T-helper 2 cell treated with Interferon-gamma antibody and Interleukin-4, amounts not matched to agents 5 μg/mL and 100 μg/mL, for 36 hours (primary cell): ENCODE measurements around the gene SHISAL1.

ENCODE experiments used
- DNase-seq: peaks from one replicate; pipeline ENCODE4 v3.0.0; 2021; ENCODE audit warnings: low spot score
- H3K27ac Mint-ChIP-seq: one replicate; pipeline ENCODE4 v1.8.0; 2021; ENCODE audit warnings: mild to moderate bottlenecking, mixed read lengths
- H3K27me3 Mint-ChIP-seq: one replicate; pipeline ENCODE4 v1.8.0; 2021; ENCODE audit warnings: low read depth, mixed read lengths
- H3K36me3 Mint-ChIP-seq: one replicate; pipeline ENCODE4 v1.8.0; 2021; ENCODE audit warnings: low read depth, mixed read lengths
- H3K4me1 Mint-ChIP-seq: one replicate; pipeline ENCODE4 v1.8.0; 2021; ENCODE audit warnings: low read depth, mixed read lengths
- H3K4me3 Mint-ChIP-seq: one replicate; pipeline ENCODE4 v1.8.0; 2022; ENCODE audit warnings: mild to moderate bottlenecking, moderate library complexity, mixed read lengths
- H3K9me3 Mint-ChIP-seq: one replicate; pipeline ENCODE4 v1.8.0; 2021; ENCODE audit warnings: mixed read lengths

The SHISAL1 gene

GRCh38 chr22:44203203-44203602, 109.5 kb downstream of the SHISAL1 start:
- Mint-ChIP-seq H3K36me3 (peaks cover 40% of the 10 kb centered on the region), H3K9me3 (no peaks in the 10 kb centered on the region), H3K4me3 (no peak overlapping the region), H3K4me1 (peaks cover 13% of the 10 kb centered on the region), H3K27ac (no peak overlapping the region), H3K27me3 (no peaks in the 10 kb centered on the region)
- no peak for DNase-seq

GRCh38 chr22:44202261-44202789, 110.4 kb downstream of the SHISAL1 start:
- no peaks in the 10 kb centered on the region for H3K9me3 Mint-ChIP-seq
- no peaks in the 10 kb centered on the region for H3K27me3 Mint-ChIP-seq
- no peak overlapping the region for H3K27ac Mint-ChIP-seq
- H3K4me1 Mint-ChIP-seq, result peaks cover 13% of the 10 kb centered on the region
- H3K4me3 Mint-ChIP-seq, result no peak overlapping the region
- peaks cover 40% of the 10 kb centered on the region for H3K36me3 Mint-ChIP-seq
- DNase-seq, result no peak

- Mint-ChIP-seq H3K27me3 (no peaks in the 10 kb centered on the region), H3K4me3 (no peak overlapping the region), H3K4me1 (peaks cover 13% of the 10 kb centered on the region), H3K27ac (no peak overlapping the region), H3K36me3 (peaks cover 41% of the 10 kb centered on the region), H3K9me3 (no peaks in the 10 kb centered on the region)
- no peak for DNase-seq
These were observed 111.1 kb downstream of the SHISAL1 start for GRCh38 chr22:44201665-44202064.

- Mint-ChIP-seq H3K4me1 (peaks cover 13% of the 10 kb centered on the region), H3K27me3 (no peaks in the 10 kb centered on the region), H3K36me3 (peaks cover 41% of the 10 kb centered on the region), H3K4me3 (no peak overlapping the region), H3K27ac (peak overlapping the region; percentile 20), H3K9me3 (no peaks in the 10 kb centered on the region)
- DNase-seq, result no peak
These were observed 111.7 kb downstream of the SHISAL1 start for GRCh38 chr22:44200855-44201550.

- DNase-seq, result no peak
- Mint-ChIP-seq H3K4me1 (peaks cover 13% of the 10 kb centered on the region), H3K9me3 (no peaks in the 10 kb centered on the region), H3K27ac (peak overlapping the region; percentile 20), H3K4me3 (no peak overlapping the region), H3K27me3 (no peaks in the 10 kb centered on the region), H3K36me3 (peaks cover 37% of the 10 kb centered on the region)
These were observed 112.3 kb downstream of the SHISAL1 start for GRCh38 chr22:44200451-44200850.

GRCh38 chr22:44199866-44200265, 112.9 kb downstream of the SHISAL1 start:
- Mint-ChIP-seq H3K4me3 (no peak overlapping the region), H3K36me3 (peaks cover 37% of the 10 kb centered on the region), H3K27ac (no peak overlapping the region), H3K4me1 (peaks cover 13% of the 10 kb centered on the region), H3K27me3 (no peaks in the 10 kb centered on the region), H3K9me3 (no peaks in the 10 kb centered on the region)
- no peak for DNase-seq

GRCh38 chr22:44199164-44199563, 113.6 kb downstream of the SHISAL1 start:
- Mint-ChIP-seq H3K9me3 (no peaks in the 10 kb centered on the region), H3K27me3 (no peaks in the 10 kb centered on the region), H3K36me3 (peaks cover 43% of the 10 kb centered on the region), H3K4me3 (no peak overlapping the region), H3K4me1 (peaks cover 18% of the 10 kb centered on the region), H3K27ac (no peak overlapping the region)
- no peak for DNase-seq

- Mint-ChIP-seq H3K27ac (no peak overlapping the region), H3K9me3 (no peaks in the 10 kb centered on the region), H3K4me1 (peaks cover 32% of the 10 kb centered on the region), H3K4me3 (no peak overlapping the region), H3K36me3 (peaks cover 49% of the 10 kb centered on the region), H3K27me3 (no peaks in the 10 kb centered on the region)
- DNase-seq, result no peak
These were observed 115.5 kb downstream of the SHISAL1 start for GRCh38 chr22:44197271-44197670.

- Mint-ChIP-seq H3K4me1 (peaks cover 34% of the 10 kb centered on the region), H3K27ac (no peak overlapping the region), H3K27me3 (no peaks in the 10 kb centered on the region), H3K9me3 (no peaks in the 10 kb centered on the region), H3K36me3 (peaks cover 47% of the 10 kb centered on the region), H3K4me3 (no peak overlapping the region)
- DNase-seq, result no peak
These were observed 116.0 kb downstream of the SHISAL1 start for GRCh38 chr22:44196731-44197131.

- Mint-ChIP-seq H3K4me3 (no peak overlapping the region), H3K4me1 (peaks cover 36% of the 10 kb centered on the region), H3K9me3 (no peaks in the 10 kb centered on the region), H3K27ac (no peak overlapping the region), H3K27me3 (no peaks in the 10 kb centered on the region), H3K36me3 (peaks cover 47% of the 10 kb centered on the region)
- no peak for DNase-seq
These were observed 116.5 kb downstream of the SHISAL1 start for GRCh38 chr22:44196241-44196640.

GRCh38 chr22:44195189-44195871, 117.4 kb downstream of the SHISAL1 start:
- Mint-ChIP-seq H3K27ac (no peak overlapping the region), H3K4me3 (no peak overlapping the region), H3K4me1 (peaks cover 32% of the 10 kb centered on the region), H3K36me3 (peaks cover 46% of the 10 kb centered on the region), H3K9me3 (no peaks in the 10 kb centered on the region), H3K27me3 (no peaks in the 10 kb centered on the region)
- DNase-seq, result no peak

GRCh38 chr22:44194569-44194968, 118.2 kb downstream of the SHISAL1 start:
- Mint-ChIP-seq H3K4me3 (no peak overlapping the region), H3K4me1 (peaks cover 28% of the 10 kb centered on the region), H3K27me3 (no peaks in the 10 kb centered on the region), H3K27ac (no peak overlapping the region), H3K36me3 (peaks cover 44% of the 10 kb centered on the region), H3K9me3 (no peaks in the 10 kb centered on the region)
- no peak for DNase-seq
